ENCODE results near the gene PLSCR5.

PLSCR5 gene

DNA sequence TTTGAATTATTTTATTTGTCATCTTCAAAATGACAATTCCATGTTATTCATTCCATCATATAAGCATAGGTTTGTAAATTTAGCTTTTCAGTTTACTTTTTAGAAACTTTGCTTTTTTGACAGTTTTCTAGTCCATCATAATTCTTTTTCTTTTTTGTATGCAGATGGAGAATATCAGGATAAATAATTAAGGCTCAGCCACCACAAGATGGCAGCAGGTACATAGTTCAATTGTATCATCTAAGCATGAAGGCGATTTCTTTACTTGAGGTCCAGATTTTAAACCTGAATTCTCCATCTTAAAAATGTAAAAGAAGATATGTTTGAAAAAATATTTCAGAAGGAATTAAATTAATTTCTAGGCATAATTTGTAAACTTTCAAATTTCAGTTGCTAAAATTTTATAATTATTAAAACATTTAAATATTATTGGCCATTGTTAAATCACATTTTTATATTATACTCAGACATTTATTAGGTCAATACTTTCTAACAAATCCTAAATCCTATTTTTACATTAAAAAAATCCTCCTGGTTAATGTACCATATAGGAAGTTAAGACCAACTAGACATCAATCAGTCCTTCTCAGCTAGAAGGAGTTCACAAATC lies 15.1 kb downstream of the PLSCR5 start:
- no peak for DNase-seq (ENCODE audit: low read depth in 4 of 4, low spot score in 1 of 4)

DNA sequence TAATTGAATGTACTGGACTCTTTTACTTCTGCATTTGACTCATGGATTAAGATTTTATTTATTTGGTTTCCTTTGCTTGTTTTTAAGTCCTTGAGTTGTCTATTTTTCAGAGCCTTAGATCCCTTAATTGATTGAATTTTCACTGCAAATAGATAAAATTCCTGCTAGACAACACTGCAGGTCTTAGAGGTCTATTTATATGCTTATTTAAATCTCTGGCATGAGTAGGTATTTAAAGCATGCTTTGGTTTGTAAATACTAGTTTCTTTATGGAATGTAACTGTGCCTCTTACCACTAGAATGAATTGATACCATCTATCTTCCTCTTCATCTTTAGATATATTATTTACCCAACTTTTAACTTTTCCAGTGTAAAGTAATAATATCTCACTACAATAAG lies 20.0 kb downstream of the PLSCR5 start:
- no peak for DNase-seq (ENCODE audit: low read depth in 4 of 4, low spot score in 1 of 4)

DNA sequence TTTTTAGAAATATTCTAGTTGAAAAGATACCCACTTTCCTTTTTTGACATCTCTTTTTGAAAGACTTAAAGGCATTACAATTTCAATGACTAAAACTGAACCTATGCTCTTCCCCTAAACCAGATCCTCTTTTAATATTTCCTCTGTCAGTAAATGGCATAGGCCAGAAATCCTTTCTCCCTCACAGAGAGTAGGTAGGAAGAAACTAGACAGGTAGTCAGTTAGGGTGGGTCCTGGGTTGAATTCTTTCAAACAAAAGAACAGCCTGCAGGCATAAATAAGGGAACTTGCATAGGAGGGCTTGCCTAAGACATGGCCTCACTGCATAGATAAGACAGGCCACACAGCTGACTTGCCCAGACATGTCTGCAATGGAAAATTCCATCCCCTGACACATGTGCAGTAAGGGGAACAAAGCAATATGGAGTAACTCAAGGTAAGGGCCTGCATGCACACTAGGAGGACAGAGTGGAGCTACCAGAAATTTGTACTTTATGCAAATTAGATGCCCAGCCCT lies 23.1 kb downstream of the PLSCR5 start:
- DNase-seq (ENCODE audit: low read depth in 4 of 4, low spot score in 1 of 4): no peak

DNA sequence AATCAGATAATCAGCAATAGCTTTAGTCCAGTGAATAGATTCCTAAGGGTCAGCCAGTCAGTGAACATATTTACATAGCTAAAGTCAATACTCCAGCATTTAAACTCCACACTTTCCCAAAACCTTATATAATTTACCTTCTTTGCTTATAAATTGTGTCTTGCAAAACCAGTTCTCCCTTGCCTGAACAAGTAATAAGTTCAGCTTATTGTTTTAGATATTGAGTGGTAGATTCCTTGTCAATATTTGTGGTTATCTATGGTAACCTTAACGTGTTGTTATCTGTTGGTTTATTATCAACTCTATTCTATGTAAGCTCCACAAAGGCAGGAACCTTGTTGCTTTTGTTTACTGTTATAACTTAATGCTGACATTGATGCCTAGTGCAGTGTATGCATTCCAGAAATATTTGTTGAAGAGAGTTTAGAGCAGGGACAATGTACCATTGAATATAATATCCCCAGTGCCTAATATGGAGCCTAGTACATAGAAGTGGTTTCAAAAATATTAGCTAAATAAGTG lies 24.0 kb downstream of the PLSCR5 start:
- DNase-seq (ENCODE audit: low read depth in 4 of 4, low spot score in 1 of 4): no peak

DNA sequence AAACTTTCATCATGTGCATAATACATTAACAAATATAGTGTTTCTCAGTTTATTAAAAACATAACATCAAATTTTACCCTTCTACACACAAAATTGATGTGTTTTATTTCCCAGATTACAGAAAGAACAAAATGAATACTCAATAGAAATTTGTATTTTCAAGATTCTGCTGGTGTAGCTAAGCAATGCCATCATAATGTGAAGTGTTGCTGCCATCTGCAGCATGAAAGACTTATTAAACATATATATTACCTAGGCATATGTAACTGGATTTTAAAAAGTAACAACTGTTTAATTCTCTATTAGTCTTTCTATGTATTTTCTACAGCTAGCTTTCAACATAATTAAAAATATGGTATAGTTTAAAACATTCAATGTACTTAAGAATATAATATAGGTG lies 27.5 kb downstream of the PLSCR5 start:
- peak in 1 of 4 experiments; percentile 7 for DNase-seq (ENCODE audit: low read depth in 4 of 4, low spot score in 1 of 4)

DNA sequence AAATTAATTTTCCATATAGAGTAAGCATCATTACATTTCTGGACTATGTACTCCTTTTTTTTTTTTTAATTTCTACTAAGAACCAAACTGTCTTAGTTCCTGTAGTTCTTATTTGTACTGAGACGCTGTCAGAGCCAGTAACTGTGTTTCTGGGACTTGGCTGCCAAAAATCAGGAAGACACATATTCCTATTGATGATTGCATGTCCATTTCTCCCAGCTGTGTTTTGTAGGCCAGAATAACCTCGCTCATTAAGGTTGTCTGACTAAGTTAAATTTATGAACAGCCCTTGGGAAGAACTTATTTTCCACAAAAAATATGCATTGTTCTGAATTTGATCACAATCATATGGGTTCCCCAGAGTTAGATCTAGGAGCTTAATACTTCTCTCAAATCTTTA lies 29.5 kb downstream of the PLSCR5 start:
- DNase-seq (ENCODE audit: low read depth in 4 of 4, low spot score in 1 of 4): no peak

DNA sequence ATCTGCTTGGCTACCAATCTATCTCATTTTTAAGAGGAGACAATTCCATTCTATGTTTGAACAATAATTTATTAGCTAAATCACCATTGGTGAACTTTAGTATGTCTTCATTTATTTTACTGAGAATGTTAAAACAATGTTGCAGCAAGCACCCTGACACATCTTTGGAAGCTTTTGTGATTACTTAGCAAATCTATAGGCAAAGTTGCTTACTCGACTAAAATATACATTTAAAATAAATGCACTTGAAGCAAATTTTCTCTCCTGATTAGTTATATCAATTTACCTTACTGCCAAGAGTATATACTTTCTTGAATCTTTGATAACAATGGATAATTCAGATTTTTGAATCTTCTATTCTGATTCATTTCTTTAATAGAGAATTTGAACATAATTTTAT lies 31.0 kb downstream of the PLSCR5 start:
- DNase-seq (ENCODE audit: low read depth in 4 of 4, low spot score in 1 of 4): no peak

DNA sequence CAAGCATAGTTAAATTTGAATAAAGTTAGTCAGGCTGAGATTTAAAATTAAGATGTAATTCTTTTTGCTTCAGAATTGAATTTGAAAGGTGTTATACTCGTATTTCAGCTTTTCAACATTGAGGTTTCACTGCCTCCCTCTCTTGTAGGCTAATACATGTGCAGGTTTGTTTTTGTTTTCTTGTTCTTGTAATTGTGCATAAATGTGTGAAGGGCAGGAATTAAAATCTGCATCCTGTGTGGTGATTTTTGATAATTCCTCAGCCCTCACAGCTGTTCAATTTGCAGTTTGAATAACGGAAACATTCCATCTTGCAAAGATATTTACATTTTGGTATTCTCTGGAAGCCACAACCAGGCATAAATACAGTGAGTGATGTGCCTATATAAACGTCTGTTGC lies 35.8 kb downstream of the PLSCR5 start:
- no peak for DNase-seq (ENCODE audit: low read depth in 4 of 4, low spot score in 1 of 4)

DNA sequence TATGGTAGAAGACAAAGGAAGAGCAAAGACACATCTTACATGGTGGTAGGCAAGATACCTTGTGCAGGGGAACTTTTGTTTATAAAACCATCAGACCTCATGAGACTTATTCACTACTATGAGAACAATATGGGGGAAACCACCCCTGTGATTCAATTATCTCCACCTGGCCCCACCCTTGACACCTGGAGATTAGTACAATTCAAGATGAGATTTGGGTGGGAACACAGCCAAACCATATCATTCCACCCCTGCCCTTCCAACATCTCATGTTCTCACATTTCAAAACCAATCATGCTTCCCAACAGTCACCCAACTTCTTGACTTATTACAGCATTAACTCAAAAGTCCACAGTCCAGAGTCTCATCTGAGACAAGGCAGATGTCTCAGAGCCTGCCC lies 39.0 kb downstream of the PLSCR5 start:
- no peak for DNase-seq (ENCODE audit: low read depth in 4 of 4, low spot score in 1 of 4)

DNA sequence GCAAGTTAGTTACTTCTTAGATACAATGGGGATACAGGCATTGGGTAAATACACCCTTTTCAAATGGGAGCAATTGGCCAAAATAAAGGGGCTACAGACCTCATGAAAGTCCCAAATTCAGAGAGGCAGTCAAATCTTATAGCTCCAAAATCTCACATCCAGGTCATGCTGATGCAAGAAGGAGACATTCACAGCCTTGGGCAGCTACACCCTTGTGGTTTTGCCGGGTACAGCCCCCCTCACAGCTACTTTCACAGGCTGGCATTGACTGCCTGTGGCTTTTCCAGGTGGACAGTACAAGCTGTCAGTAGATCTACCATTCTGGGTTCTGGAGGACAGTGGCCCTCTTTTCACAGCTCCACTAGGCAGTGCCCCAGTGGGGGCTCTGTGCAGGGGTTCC lies 43.3 kb downstream of the PLSCR5 start:
- DNase-seq (ENCODE audit: low read depth in 4 of 4, low spot score in 1 of 4): no peak

DNA sequence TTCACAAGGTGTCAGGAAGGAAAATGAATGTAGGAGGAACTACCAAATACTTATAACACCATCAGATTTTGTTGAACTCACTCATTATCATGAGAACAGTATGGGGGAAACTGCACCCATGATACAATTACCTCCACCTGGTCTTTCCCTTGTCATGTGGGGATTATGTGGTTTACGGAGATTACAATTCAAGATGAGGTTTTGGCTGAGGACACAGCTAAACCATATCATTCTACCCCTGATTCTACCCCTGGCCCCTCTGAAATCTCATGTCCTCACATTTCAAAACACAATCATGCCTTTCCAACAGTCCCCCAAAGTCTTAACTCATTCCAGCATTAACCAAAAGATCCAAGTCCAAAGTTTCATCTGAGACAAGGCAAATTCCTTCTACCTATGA lies 43.7 kb downstream of the PLSCR5 start:
- no peak for DNase-seq (ENCODE audit: low read depth in 4 of 4, low spot score in 1 of 4)

DNA sequence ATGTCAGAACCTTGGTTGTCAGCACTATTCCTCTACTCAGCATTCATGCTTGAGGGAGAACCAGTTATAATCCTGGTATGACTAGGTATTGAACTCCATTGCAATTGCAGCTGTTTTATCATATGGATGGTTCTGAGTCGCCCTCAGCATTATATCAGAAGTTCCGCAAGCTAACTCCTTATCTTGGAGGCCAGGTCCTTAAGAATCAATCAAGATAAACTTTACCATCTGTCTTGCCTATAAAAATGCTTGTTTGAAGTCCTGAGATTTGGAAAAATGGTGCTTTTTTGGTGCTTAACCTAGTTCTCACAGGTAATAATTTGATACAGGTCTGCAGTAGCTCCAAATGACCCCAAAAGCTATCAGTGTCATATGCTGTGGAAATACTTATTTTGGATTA lies 44.5 kb downstream of the PLSCR5 start:
- DNase-seq (ENCODE audit: low read depth in 4 of 4, low spot score in 1 of 4): no peak

DNA sequence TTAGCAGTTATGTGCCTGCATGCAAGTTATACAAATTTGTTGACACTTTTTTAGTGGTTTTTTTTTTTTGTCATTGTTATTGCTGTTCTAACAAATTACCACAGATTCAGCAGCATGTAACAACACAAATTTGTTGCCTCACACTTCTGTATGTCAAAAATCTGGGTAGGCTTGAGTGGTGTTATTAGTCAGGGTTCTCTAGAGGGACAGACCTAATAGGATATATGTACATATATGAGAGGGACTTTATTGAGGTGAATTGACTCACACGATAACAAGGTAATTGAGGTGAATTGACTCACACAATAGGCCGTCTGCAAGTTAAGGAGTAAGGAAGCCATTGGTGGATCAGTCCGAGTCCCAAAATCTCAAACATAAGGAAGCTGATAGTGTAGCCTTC lies 45.8 kb downstream of the PLSCR5 start:
- no peak for DNase-seq (ENCODE audit: low read depth in 4 of 4, low spot score in 1 of 4)

DNA sequence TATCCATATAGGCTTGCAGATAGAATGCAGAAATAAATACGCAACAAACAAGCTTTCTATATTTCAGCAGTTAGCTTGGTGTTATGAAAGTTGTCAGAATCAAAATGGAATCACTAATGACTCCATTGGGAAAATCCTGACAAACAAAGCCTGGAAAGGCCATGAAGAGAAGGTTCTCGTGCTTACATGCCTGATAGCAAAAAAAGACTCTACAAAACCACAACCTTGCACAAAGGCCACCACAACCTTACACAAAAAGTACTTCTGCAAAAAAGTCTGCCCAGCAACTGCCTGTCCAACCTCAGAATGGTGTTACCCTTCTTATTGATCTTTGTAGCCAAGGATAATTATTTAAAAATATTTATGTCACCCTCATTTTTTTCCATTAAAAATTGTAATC lies 46.4 kb downstream of the PLSCR5 start:
- no peak for DNase-seq (ENCODE audit: low read depth in 4 of 4, low spot score in 1 of 4)

DNA sequence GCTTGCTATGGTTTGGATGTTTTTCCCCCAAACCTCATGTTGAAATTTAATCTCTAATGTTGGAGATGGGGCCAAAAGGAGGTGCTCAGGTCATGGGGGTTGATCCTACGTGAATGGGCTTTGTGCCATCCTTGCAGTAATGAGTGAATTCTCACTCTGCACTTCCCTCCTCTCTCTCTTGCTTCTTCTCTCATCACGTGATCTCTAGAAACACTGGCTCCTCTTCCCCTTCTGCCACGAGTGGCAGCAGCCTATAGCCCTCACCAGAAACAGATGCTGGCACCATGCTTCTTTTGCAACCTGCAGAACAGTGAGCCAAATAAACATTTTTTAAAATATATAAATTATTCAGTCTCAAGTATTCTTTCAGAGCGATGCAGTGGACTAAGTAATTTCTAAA lies 47.4 kb downstream of the PLSCR5 start:
- DNase-seq (ENCODE audit: low read depth in 4 of 4, low spot score in 1 of 4): no peak

DNA sequence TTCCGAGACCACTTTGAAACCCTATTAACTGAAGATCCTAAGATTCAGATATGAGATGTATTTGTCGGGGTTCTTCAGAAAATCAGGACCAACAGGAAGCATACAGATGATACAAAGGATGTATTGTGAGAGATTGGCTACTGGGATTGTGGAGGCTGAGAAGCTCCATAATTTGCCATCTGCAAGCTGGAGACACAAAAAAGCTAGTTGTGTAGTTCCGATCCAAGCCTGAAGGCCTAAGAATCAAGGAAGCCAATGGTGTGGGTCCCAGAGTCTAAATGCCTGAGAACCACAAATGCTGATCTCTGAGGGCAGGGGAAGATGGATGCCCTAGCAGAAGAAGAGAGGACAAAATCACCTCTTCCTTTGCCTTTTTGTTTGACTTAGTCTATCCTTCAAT lies 49.8 kb downstream of the PLSCR5 start:
- no peak for DNase-seq (ENCODE audit: low read depth in 4 of 4, low spot score in 1 of 4)

DNA sequence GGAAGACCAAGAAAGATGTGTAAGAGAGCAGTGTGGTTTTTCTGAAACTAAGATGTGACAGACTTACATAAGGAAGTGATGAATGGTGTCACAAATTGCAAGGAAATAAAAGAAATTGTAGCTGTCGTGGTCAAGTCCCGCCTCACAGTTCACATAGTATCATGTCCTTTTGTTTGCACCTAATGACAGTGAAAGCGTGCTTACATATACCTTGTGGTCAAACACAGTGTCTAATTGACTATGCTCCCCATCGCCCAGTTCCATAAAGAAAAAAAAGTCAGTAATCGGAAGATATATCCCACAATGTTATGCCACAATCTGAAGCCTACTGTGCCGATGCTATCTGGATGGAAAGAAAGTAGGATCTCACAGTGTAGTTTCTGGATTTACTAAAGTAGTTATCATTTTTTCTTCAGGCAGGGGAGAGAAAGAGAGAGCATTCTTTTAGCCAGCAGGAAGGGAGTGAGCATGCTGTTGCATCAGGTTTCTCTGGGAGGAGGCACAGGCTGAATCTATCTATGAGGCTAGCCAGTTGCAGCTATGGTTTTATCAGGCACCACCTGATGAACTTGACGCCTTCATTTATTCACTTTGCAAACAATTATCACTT lies 50.9 kb downstream of the PLSCR5 start:
- DNase-seq (ENCODE audit: low read depth in 4 of 4, low spot score in 1 of 4): no peak

DNA sequence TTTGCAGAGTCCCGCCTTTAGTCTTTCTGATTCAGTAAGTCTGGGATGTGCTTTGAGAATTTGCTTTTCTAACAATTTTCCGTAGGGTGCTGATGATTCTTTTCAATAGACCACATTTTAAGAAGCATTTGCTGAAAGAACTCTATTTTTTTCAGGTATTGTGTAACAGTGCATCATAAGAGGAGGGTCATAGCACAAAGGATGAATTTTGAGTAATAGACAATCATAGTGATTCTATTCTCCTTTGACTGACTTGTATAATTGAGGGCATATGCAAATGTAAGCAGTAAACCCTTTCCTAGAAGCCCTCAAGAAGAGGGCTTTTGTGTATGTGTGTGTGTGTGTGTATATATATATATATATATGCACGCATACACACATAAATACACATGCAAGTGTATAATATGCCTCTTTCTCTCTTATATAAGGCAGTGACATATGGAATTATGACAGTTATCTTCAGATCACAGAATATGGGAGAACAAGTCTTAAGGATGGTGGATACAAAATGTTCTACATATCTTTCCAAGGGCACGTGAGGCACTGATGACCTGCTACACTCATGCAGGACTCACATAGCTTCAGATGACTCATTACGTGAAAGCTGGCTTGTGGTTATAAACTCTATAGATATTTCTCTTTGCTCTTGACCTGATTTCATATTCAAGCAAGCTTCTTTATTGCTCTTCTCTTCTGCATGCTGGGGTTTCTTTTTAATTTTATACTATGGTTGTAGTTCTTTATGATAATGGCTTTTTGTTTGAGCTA lies 54.2 kb downstream of the PLSCR5 start:
- no peak for DNase-seq (ENCODE audit: low read depth in 4 of 4, low spot score in 1 of 4)

DNA sequence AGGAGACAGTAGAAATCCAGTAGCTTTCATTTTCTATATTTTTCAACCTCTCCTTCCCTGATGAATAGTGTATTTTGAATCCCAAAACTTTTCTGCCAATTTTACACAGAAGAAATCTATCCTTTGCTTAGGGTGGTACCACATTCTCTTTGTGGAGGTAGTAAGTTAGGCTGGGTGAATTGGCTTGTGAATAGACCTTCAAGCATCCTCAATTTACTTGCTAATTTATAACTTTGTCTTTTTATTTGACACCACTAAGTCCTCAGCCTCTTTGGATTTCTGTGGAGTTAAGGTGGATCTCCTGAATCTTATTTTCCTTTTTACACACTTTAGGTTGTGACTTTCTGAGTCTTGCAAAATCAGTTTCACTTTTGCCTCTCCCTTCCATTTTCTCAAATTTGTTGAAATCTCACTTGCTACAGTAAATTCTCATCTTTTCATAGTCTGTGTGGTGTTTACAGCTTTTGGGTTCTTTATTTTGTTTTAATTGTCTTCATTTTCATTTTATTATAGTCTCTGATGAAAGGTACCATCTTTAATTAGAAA lies 55.0 kb downstream of the PLSCR5 start:
- DNase-seq (ENCODE audit: low read depth in 4 of 4, low spot score in 1 of 4): no peak

DNA sequence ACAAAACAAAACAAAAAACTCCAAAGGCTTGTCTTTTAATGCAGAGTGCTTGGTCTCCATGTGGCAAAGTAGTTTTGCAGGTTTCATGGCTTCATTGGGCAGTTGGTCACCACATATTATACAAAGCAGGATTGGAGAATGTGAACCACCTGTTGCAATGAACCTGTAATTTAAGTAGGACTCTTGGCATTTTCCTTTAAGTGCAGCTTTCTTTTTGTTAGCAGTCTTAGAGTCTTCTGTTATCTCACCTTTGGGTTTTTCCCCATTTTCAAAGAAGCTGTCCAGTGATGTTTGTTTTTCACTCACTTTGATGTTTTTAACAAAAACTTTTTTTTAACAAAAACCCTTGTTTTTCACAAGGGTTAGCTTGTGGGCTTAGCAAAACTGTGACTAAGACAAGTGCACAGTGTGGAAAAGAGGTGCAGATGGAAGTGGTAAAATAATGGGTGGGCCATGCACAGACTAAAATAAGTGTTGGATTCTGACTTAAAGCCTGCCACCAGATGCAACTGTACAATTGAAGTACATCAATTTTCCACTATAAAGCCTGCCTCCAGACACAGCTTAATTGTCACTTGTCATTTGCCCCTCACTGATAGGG lies 57.8 kb downstream of the PLSCR5 start:
- no peak for DNase-seq (ENCODE audit: low read depth in 4 of 4, low spot score in 1 of 4)

DNA sequence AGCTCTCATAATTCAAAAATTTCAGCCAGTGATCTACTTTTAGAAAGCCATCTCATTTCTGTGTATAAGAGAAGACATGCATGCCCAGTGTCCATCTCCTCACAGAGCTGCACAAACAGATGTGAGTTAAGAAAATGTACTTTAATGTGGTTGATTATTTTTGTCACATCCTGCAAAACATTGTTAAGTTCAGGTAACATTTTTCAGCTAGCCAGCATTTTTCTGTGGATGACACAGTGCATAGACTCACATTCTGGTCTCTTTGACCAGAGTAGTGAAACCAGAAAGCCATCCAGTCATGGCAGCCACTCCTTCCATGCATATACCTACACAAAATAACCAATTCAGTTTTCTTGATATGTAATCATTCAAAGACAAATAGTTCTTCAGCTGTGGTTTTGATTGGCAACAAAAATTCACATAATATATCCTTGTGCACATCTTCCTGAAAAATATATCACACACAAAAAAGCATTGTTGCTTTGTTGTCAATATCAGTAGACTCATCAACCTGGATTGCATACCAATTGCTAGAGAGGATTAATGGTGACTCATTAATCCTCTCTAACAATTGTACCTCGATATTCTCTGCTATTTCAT lies 58.7 kb downstream of the PLSCR5 start:
- no peak for DNase-seq (ENCODE audit: low read depth in 4 of 4, low spot score in 1 of 4)
